GM21529 (cell line): ENCODE data around the gene TENT4B.
"Not testable (repeated sequence)": the region's sequence is repeated elsewhere in the genome, so short reads cannot be mapped to it uniquely, and the experiment has no call there.

Experiments used
- ATAC-seq: cut with Tn5 transposase; IDR thresholded peaks from one replicate; pipeline ENCODE4 v1.9.1; 2021; ENCODE audit not compliant: unreplicated experiment

Gene TENT4B

GRCh38 chr16:50153596-50154419, 702 bp downstream of the TENT4B start:
- ATAC-seq: peak; percentile 18

GRCh38 chr16:50154420-50154950, 1.4 kb downstream of the TENT4B start:
- no peak for ATAC-seq

- ATAC-seq: no peak
Measured at GRCh38 chr16:50155925-50156324, 2.8 kb downstream of the TENT4B start.

GRCh38 chr16:50156590-50156989, 3.5 kb downstream of the TENT4B start:
- ATAC-seq: no peak

GRCh38 chr16:50160495-50161164, 7.5 kb downstream of the TENT4B start:
- no peak for ATAC-seq

GRCh38 chr16:50161950-50162349, 8.8 kb downstream of the TENT4B start:
- no peak for ATAC-seq

- ATAC-seq: no peak
Measured at GRCh38 chr16:50165473-50165872, 12.4 kb downstream of the TENT4B start.

GRCh38 chr16:50166511-50167500, 13.7 kb downstream of the TENT4B start:
- ATAC-seq: no peak

- ATAC-seq: no peak
Measured at GRCh38 chr16:50167556-50167955, 14.4 kb downstream of the TENT4B start.

- no peak for ATAC-seq
Measured at GRCh38 chr16:50169555-50170096, 16.5 kb downstream of the TENT4B start.

GRCh38 chr16:50171773-50172172, 18.7 kb downstream of the TENT4B start:
- ATAC-seq: not testable (repeated sequence)

GRCh38 chr16:50172195-50172922, 19.3 kb downstream of the TENT4B start:
- ATAC-seq: no peak

GRCh38 chr16:50173316-50173715, 20.2 kb downstream of the TENT4B start:
- no peak for ATAC-seq

GRCh38 chr16:50178491-50178941, 25.4 kb downstream of the TENT4B start:
- ATAC-seq: no peak

GRCh38 chr16:50182441-50182840, 29.3 kb downstream of the TENT4B start:
- no peak for ATAC-seq

- no peak for ATAC-seq
Measured at GRCh38 chr16:50183316-50183715, 30.2 kb downstream of the TENT4B start.

GRCh38 chr16:50185005-50185505, 31.9 kb downstream of the TENT4B start:
- no peak for ATAC-seq

- no peak for ATAC-seq
Measured at GRCh38 chr16:50188619-50189136, 35.6 kb downstream of the TENT4B start.

- no peak for ATAC-seq
Measured at GRCh38 chr16:50190292-50190691, 37.2 kb downstream of the TENT4B start.
